PFSK-1 (cell line): Measurements from ENCODE around the gene USP53.

ENCODE experiments used
- POLR2AphosphoS5 ChIP-seq: IDR thresholded peaks from 2 replicates; pipeline ENCODE4 v1.6.1; 2012; ENCODE audit warnings: low read depth, mild to moderate bottlenecking, control low read depth, low read length, moderate library complexity
- TAF1 ChIP-seq: IDR thresholded peaks from 2 replicates; pipeline ENCODE4 v1.6.1; 2012; ENCODE audit warnings: low read length, control low read depth, borderline replicate concordance; ENCODE audit not compliant: insufficient read depth
- TF ChIP-seq, protein P1 (sequence below), 2 experiments: IDR thresholded peaks; 2 replicates each; pipeline versions ENCODE4 v1.6.1 to v1.8.0; 2011 to 2012; ENCODE audit warnings: low read depth in 2 of 2, low read length in 2 of 2, control low read depth in 1 of 2, inconsistent platforms in 1 of 2, mild to moderate bottlenecking in 1 of 2, moderate library complexity in 1 of 2; ENCODE audit not compliant: insufficient read depth in 1 of 2

DNA sequence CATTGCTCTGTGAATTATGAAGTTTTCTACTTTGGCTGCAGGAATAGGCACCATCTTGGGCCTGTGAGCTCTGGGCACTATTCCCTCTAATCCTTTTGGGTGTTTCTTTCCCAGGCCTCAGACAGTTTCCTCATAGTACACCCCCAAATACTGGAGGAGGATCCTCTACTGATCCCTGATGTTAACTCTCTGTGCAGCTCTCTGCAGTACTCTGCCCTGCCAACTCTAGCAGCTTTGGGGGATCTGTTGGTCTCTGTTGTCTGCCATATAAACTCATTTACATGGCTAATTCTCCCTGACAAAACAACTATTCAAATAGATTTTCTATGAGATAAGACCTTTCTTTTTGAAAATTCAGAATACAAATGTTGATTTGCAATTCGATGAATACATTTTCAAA, 29.9 kb downstream of the USP53 start:
- TF ChIP-seq POLR2AphosphoS5, result no peak
- no peak for TF ChIP-seq TAF1
- TF ChIP-seq, protein P1, sequence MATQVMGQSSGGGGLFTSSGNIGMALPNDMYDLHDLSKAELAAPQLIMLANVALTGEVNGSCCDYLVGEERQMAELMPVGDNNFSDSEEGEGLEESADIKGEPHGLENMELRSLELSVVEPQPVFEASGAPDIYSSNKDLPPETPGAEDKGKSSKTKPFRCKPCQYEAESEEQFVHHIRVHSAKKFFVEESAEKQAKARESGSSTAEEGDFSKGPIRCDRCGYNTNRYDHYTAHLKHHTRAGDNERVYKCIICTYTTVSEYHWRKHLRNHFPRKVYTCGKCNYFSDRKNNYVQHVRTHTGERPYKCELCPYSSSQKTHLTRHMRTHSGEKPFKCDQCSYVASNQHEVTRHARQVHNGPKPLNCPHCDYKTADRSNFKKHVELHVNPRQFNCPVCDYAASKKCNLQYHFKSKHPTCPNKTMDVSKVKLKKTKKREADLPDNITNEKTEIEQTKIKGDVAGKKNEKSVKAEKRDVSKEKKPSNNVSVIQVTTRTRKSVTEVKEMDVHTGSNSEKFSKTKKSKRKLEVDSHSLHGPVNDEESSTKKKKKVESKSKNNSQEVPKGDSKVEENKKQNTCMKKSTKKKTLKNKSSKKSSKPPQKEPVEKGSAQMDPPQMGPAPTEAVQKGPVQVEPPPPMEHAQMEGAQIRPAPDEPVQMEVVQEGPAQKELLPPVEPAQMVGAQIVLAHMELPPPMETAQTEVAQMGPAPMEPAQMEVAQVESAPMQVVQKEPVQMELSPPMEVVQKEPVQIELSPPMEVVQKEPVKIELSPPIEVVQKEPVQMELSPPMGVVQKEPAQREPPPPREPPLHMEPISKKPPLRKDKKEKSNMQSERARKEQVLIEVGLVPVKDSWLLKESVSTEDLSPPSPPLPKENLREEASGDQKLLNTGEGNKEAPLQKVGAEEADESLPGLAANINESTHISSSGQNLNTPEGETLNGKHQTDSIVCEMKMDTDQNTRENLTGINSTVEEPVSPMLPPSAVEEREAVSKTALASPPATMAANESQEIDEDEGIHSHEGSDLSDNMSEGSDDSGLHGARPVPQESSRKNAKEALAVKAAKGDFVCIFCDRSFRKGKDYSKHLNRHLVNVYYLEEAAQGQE (IDR thresholded peaks at IDR 0.05; ENCODE audit: insufficient read depth in 1 of 2, low read depth in 2 of 2, low read length in 2 of 2), result no peak
